ENCODE data around the gene PDLIM7. TPM values are rescaled to one million over a fixed set of nuclear protein-coding genes. Genes with fewer than 3 reads are reported as not detected.

Gene PDLIM7
- total and polyA plus RNA-seq, 2 experiments from 2014 or later, result 94.7 to 128 TPM

GRCh38 chr5:177490992-177491391, 6.4 kb downstream of the PDLIM7 start:
- Histone ChIP-seq H3K36me3 (ENCODE audit: insufficient read depth) (peaks cover 14% of the 10 kb centered on the region), H2AFZ (no peak overlapping the region), H3K79me2 (replicated peaks; ENCODE audit: insufficient read depth) (peaks cover 14% of the 10 kb centered on the region), H3K4me3 (no peak overlapping the region), H3K4me2 (peak overlapping the region; percentile 64; the same call in 1 of the 2 replicates), H3K27me3 (ENCODE audit: insufficient read depth) (no peaks in the 10 kb centered on the region), H3F3A (replicated peaks; ENCODE audit: low read depth) (peaks cover 34% of the 10 kb centered on the region; the same call in 1 of the 2 replicates), H4K20me1 (replicated peaks; ENCODE audit: insufficient read depth) (no peaks in the 10 kb centered on the region; the same call in 1 of the 2 replicates), H3K27ac (ENCODE audit: low read depth) (no peak overlapping the region), H3K9me2 (ENCODE audit: insufficient read depth) (no peaks in the 10 kb centered on the region), H3K4me1 (ENCODE audit: insufficient read depth) (peaks cover 25% of the 10 kb centered on the region)
- Mint-ChIP-seq H3K4me3 (peak overlapping the region; percentile 46; the same call in 1 of the 3 replicates), H3K27me3 (ENCODE audit: insufficient read depth, low read depth, poor library complexity) (peaks cover 35% of the 10 kb centered on the region), H3K36me3 (ENCODE audit: low read depth) (peaks cover 65% of the 10 kb centered on the region), H3K9me3 (peaks cover 2% of the 10 kb centered on the region; the same call in 1 of the 3 replicates), H3K27ac (0 out of 2 replicates have a peak overlapping the region, but pooled peaks have one; percentile 56), H3K4me1 (peaks cover 34% of the 10 kb centered on the region)
- no peak for DNase-seq (ENCODE audit: low spot score)
- no peak for ATAC-seq
- TF ChIP-seq STAT1 (IDR thresholded peaks at IDR 0.05; ENCODE audit: unreplicated experiment) (no peak), ZNF462 (CRISPR knock-in tag; IDR thresholded peaks at IDR 0.05) (no peak), ZNF114 (CRISPR knock-in tag; IDR thresholded peaks at IDR 0.05) (no peak), NANOG (IDR thresholded peaks at IDR 0.05; ENCODE audit: borderline replicate concordance) (no peak), CREB1 (CRISPR knock-in tag; IDR thresholded peaks at IDR 0.05; ENCODE audit: low read depth) (no peak), EZH2phosphoT487 (IDR thresholded peaks at IDR 0.05; ENCODE audit: unreplicated experiment) (no peak), ZNF331 (CRISPR knock-in tag; IDR thresholded peaks at IDR 0.05; ENCODE audit: low read depth) (no peak), REST (IDR thresholded peaks at IDR 0.05; ENCODE audit: unreplicated experiment) (no peak)
